ENCODE data around the gene BBS5.
"Not testable (repeated sequence)": the region's sequence is repeated elsewhere in the genome, so short reads cannot be mapped to it uniquely, and the experiment has no call there.

BBS5 gene

GRCh38 chr2:169520896-169521295 is 41.6 kb downstream of the BBS5 start:
- no peak overlapping the region for H3K4me3 ChIP-seq (ENCODE audit: low read depth, low read length)
- no peak for TF ChIP-seq CTCF (conservative IDR thresholded peaks at IDR 0.05; ENCODE audit: low read depth, low read length)
- DNase-seq (ENCODE audit: low read depth) = no peak

- no peak for TF ChIP-seq CTCF (conservative IDR thresholded peaks at IDR 0.05; ENCODE audit: low read depth, low read length)
- no peak overlapping the region for H3K4me3 ChIP-seq (ENCODE audit: low read depth, low read length)
- DNase-seq (ENCODE audit: low read depth) = no peak
Observed at GRCh38 chr2:169523681-169524080, 44.4 kb downstream of the BBS5 start.

- DNase-seq (ENCODE audit: low read depth) = no peak
- no peak overlapping the region for H3K4me3 ChIP-seq (ENCODE audit: low read depth, low read length)
- no peak for TF ChIP-seq CTCF (conservative IDR thresholded peaks at IDR 0.05; ENCODE audit: low read depth, low read length)
Observed at GRCh38 chr2:169525434-169525833, 46.1 kb downstream of the BBS5 start.

GRCh38 chr2:169526451-169526850 is 47.2 kb downstream of the BBS5 start:
- no peak overlapping the region for H3K4me3 ChIP-seq (ENCODE audit: low read depth, low read length)
- no peak for DNase-seq (ENCODE audit: low read depth)
- no peak for TF ChIP-seq CTCF (conservative IDR thresholded peaks at IDR 0.05; ENCODE audit: low read depth, low read length)

GRCh38 chr2:169528271-169528701 is 49.0 kb downstream of the BBS5 start:
- peak; percentile 91 for TF ChIP-seq CTCF (conservative IDR thresholded peaks at IDR 0.05; ENCODE audit: low read depth, low read length)
- peak; percentile 68 for DNase-seq (ENCODE audit: low read depth)
- no peak overlapping the region for H3K4me3 ChIP-seq (ENCODE audit: low read depth, low read length)

- not testable (repeated sequence) for H3K4me3 ChIP-seq (ENCODE audit: low read depth, low read length); DNase-seq (ENCODE audit: low read depth)
Observed at GRCh38 chr2:169539460-169539859, 60.2 kb downstream of the BBS5 start.

GRCh38 chr2:169540146-169540545 is 60.9 kb downstream of the BBS5 start:
- H3K4me3 ChIP-seq (ENCODE audit: low read depth, low read length) = no peak overlapping the region
- no peak for TF ChIP-seq CTCF (conservative IDR thresholded peaks at IDR 0.05; ENCODE audit: low read depth, low read length)
- no peak for DNase-seq (ENCODE audit: low read depth)

- no peak for DNase-seq (ENCODE audit: low read depth)
- no peak overlapping the region for H3K4me3 ChIP-seq (ENCODE audit: low read depth, low read length)
- TF ChIP-seq CTCF (conservative IDR thresholded peaks at IDR 0.05; ENCODE audit: low read depth, low read length) = no peak
Observed at GRCh38 chr2:169542433-169542832, 63.1 kb downstream of the BBS5 start.
